Activated T-cell treated with anti-CD3 and anti-CD28 coated beads, Interleukin-2, amount 50 U/mL, for 48 hours (primary cell): ENCODE measurements around the gene PPIA.
A peak's percentile ranks its signal among the peaks of the same experiment; 100 is the strongest.
"Not testable (repeated sequence)": the region's sequence is repeated elsewhere in the genome, so short reads cannot be mapped to it uniquely, and the experiment has no call there.

Source experiments
- DNase-seq, 2 experiments: peaks; one replicate each; pipeline ENCODE4 v3.0.0-alpha.2; 2020

The PPIA gene

DNA sequence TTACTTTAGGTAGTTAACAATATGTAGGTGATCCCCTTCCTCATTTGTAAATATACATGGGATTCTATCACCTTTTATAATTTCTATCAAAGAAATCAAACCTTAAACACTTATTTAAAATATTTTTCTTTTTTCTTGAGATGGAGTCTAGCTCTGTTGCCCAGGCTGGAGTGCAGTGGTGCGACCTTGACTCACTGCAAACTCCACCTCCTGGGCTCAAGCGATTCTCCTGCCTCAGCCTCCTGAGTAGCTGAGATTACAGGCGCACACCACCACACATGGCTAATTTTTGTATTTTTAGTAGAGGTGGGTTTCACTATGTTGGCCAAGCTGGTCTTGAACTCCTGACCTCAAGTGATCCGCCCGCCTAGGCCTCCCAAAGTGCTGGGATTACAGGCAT lies 47.0 kb downstream of the PPIA start:
- DNase-seq, result not testable (repeated sequence)

- DNase-seq, result no peak
Observed at GRCh38 chr7:44845451-44845850, 49.0 kb downstream of the PPIA start.

- not testable (repeated sequence) for DNase-seq
Observed at GRCh38 chr7:44846390-44846789, 49.9 kb downstream of the PPIA start.

DNA sequence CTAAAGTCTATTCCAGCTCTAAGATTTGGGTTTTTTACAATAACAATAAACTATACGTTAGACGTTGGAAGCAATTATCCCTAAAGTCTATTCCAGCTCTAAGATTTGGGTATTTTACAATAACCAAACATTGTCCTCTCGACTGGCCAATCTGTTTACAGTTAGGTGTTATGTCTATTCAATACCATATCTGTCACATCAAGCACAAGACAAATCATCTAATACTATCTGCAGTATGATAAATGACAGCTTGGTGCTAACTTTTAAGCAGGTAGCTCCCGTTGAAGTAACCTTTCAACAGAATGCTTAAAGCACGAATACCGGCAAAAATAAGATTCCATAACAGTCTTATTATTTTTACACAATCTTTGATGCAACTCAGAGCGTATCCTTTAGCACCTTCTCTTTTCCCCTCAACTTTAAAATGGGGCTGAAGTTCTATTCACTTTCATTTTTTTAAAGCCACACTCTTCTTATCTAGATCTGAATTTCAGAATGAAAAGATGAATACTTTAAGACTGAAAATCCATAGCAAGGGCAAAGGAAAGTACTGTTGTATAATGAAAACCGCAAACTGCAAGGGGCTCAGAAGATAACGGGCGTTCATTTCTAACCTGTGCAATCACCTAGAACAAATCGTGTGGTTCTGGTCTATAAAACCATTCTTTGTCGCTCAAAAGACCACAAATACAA lies 50.5 kb downstream of the PPIA start:
- DNase-seq, result no peak

- DNase-seq, result peak; percentile 88 to 91
Observed at GRCh38 chr7:44847509-44847919, 51.0 kb downstream of the PPIA start.

GRCh38 chr7:44847920-44848634 lies 51.6 kb downstream of the PPIA start, which contains the start of gene H2AZ2:
H2AZ2 (minus strand) TSS chr7:44848087; CDS start chr7:44847971, 116 bp downstream.
- peak; percentile 100 for DNase-seq

DNA sequence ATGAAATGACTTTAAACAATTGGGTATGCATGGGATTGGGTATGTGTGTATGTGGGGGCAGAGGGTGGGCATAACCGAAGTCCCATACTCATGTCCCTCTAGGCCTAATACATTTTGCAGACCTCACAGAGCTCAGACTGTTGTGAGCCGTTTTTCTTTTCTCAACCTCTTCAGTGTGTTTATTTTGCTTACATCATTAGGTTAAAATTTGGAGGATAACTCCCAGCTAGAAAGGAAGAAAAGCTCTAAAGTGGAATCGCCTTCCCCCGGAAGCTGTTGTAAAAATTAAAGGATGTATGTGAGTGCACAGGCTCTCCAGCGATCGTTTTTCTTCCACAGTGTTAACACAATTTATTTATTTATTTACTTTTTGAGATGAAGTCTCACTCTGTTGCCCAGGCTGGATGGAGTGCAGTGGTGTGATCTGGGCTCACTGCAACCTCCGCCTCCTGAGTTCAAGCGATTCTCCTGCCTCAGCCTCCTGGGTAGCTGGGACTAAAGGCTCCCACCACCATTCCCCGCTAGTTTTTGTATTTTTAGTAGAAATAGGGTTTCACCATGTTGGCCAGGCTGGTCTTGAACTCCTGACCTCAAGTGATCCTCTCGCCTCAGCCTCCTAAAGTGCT lies 52.9 kb downstream of the PPIA start:
- no peak for DNase-seq

DNA sequence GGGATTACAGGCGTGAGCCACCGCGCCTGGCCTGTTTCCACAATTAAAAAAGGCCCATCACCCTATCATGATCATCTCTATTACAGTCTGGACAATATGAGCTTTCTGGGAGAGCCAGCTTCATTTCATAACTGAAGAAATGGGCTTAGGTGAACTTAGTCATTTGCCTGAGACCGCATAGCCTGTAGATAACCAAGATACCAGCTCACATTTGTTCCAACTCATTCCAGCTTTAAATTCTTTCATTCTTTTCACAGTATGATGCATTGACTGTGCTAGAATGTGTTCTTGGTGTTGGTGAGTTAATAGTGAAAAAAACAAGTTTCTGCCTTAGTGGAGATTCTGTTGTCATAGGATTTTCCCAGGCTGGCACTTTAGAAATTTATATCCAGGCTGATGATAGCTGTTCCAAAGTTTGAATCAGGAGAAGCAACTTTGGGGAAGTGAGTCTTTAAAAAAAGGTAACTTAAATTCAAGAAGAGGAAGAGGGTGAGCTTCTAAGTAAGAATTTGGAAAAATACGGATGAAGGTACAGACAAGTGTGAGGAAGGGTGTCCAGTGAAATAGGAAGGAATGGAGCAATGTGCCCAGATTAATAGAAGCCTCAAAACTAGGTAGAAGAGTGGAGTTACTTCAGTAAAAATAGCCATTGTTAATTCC lies 53.5 kb downstream of the PPIA start:
- no peak for DNase-seq

DNA sequence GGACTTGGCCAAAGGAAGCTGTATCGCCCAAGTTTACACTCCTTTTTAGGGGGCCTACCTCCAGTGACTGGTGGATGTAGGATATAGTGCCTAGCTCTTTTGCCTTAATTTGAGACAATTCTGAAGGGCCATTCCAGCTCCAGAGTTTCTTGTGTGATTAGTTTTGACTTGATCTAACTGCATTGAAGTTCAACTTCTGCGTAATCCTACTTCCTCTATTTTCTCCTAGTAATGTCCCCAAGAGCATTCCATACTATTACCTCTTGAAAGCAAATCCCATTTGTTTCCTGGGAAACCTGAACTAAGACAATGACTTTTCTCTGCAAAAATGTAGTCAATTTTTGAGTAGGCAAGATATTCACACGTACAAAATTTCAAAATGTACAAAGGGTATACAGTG lies 56.1 kb downstream of the PPIA start:
- DNase-seq, result no peak
